Measurements from ENCODE around the gene LSM4. TPM values are rescaled to one million over a fixed set of nuclear protein-coding genes. Genes with fewer than 3 reads are reported as not detected.
A peak's percentile ranks its signal among the peaks of the same experiment; 100 is the strongest.

Gene LSM4
- total and polyA plus RNA-seq, 2 of the 13 experiments (the other 11 are each of a cell fraction or from before 2014, with no cell fraction given) = 65.8 to 166 TPM

GRCh38 chr19:18280247-18281081 lies 42.4 kb downstream of the LSM4 start (continued):
- TF ChIP-seq ZBTB4 (CRISPR knock-in tag; IDR thresholded peaks at IDR 0.05; ENCODE audit: borderline replicate concordance) (no peak), ZNF775 (CRISPR knock-in tag; IDR thresholded peaks at IDR 0.05; ENCODE audit: borderline replicate concordance) (no peak), HDAC6 (IDR thresholded peaks at IDR 0.05; ENCODE audit: low read depth, low read length) (no peak), MED1 (CRISPR knock-in tag; IDR thresholded peaks at IDR 0.05) (peak; percentile 70), MIER3 (CRISPR knock-in tag; IDR thresholded peaks at IDR 0.05; ENCODE audit: borderline replicate concordance) (no peak), ELF1 (CRISPR knock-in tag; IDR thresholded peaks at IDR 0.05) (0 out of 2 replicates have a peak, but pooled peaks have one; percentile 21), KDM5A (IDR thresholded peaks at IDR 0.05; ENCODE audit: borderline replicate concordance, low read length) (no peak), E2F5 (CRISPR knock-in tag; conservative IDR thresholded peaks at IDR 0.05) (no peak; the same call in none of the 2 replicates), HNRNPK (IDR thresholded peaks at IDR 0.05; ENCODE audit: low read depth, low read length, poor library complexity, severe bottlenecking) (peak; percentile 69), ZNF446 (CRISPR knock-in tag; IDR thresholded peaks at IDR 0.05) (no peak), ZNF616 (CRISPR knock-in tag; IDR thresholded peaks at IDR 0.05; ENCODE audit: low read depth) (no peak), ZBTB7B (CRISPR knock-in tag; IDR thresholded peaks at IDR 0.05) (peak; percentile 53; the same call in 1 of the 2 replicates), ARID2 (CRISPR knock-in tag; IDR thresholded peaks at IDR 0.05; ENCODE audit: borderline replicate concordance) (no peak)
- TF ChIP-seq, protein P1, sequence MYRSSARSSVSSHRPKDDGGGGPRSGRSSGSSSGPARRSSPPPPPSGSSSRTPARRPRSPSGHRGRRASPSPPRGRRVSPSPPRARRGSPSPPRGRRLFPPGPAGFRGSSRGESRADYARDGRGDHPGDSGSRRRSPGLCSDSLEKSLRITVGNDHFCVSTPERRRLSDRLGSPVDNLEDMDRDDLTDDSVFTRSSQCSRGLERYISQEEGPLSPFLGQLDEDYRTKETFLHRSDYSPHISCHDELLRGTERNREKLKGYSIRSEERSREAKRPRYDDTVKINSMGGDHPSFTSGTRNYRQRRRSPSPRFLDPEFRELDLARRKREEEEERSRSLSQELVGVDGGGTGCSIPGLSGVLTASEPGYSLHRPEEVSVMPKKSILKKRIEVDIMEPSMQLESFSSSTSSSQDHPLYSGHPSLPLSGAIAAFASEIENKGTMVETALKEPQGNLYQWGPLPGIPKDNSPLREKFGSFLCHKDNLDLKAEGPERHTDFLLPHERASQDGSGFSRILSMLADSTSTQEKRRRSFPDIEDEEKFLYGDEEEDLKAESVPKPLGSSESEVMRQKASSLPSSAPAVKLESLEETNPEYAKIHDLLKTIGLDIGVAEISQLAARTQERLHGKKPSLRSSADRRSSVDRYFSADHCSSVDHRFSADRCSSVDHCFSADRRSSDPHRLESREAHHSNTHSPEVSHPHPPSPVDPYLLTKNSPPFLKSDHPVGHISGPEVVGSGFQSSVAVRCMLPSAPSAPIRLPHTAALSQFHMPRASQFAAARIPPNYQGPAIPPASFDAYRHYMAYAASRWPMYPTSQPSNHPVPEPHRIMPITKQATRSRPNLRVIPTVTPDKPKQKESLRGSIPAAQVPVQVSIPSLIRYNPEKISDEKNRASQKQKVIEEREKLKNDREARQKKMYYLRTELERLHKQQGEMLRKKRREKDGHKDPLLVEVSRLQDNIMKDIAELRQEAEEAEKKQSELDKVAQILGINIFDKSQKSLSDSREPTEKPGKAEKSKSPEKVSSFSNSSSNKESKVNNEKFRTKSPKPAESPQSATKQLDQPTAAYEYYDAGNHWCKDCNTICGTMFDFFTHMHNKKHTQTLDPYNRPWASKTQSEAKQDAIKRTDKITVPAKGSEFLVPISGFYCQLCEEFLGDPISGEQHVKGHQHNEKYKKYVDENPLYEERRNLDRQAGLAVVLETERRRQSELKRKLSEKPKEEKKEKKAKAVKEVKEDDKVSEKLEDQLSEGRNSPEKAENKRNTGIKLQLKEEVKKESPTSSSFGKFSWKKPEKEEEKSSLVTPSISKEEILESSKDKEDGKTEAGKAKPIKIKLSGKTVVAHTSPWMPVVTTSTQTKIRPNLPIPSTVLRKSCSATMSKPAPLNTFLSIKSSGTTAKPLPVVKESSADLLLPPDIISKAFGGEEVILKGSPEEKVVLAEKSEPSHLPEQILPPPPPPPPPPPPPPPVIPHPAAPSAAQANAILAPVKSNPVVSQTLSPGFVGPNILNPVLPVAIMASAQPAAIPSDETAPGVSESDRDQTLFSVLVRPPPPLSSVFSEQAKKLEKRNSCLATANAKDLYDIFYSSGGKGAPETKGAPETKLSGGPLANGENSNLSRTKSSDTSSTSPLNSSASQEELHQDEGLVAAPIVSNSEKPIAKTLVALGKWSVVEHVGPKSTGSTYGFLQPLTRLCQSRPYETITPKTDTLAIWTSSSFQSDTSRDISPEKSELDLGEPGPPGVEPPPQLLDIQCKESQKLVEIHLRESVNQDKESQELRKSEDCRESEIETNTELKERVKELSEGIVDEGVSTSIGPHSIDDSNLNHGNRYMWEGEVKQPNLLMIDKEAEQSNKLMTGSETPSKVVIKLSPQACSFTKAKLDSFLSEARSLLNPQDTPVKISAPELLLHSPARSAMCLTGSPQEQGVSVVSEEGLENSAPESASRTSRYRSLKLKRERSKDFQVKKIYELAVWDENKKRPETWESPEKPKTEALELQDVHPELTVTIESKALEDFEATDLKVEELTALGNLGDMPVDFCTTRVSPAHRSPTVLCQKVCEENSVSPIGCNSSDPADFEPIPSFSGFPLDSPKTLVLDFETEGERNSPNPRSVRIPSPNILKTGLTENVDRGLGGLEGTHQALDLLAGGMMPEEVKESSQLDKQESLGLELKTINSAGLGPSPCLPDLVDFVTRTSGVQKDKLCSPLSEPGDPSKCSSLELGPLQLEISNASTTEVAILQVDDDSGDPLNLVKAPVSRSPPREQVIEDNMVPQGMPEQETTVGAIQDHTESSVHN (CRISPR knock-in tag; IDR thresholded peaks at IDR 0.05) = 0 out of 2 replicates have a peak, but pooled peaks have one; percentile 45
